SK-N-SH (cell line): ENCODE measurements around the gene ADAMTS17. TPM values are rescaled to one million over a fixed set of nuclear protein-coding genes. Genes with fewer than 3 reads are reported as not detected.

Experiments
- CTCF ChIA-PET: fragments of 300-600, 350-600 bp; formaldehyde crosslinking; extraction: SDS; loops from one replicate; lab custom pipeline; 2021; lab: Yijun Ruan, JAX
- POLR2A ChIA-PET: fragments of 350-600 bp; sonication (Branson Sonifier 250); formaldehyde crosslinking; extraction: SDS; loops from one replicate; lab custom pipeline; 2020; ENCODE audit warnings: antibody characterized with exemption, inconsistent platforms; lab: Yijun Ruan, JAX
- DNase-seq: peaks from one replicate; pipeline ENCODE4 v3.0.0; 2012
- H2AFZ ChIP-seq: fragments of 200-600 bp; sonication (generic); 2 replicates; pipeline ENCODE4 v1.8.1; 2016; ENCODE audit warnings: antibody characterized with exemption, mild to moderate bottlenecking, low read depth
- H3F3A ChIP-seq: fragments of 200-600 bp; sonication (generic); replicated peaks from 2 replicates; pipeline ENCODE3; 2016; ENCODE audit warnings: antibody characterized with exemption, mild to moderate bottlenecking; ENCODE audit not compliant: insufficient read depth
- H3K27ac ChIP-seq, 2 experiments: fragments of 200-500 bp in 1 of 2; fragments of 200-600 bp in 1 of 2; sonication (Bioruptor generic) in 1 of 2; sonication (generic), shearing (Covaris generic) in 1 of 2; 2 replicates each; pipeline versions ENCODE4 v1.5.1 to v1.6.1; 2014 to 2016; ENCODE audit warnings: low read depth in 2 of 2, inconsistent platforms in 1 of 2, low read length in 1 of 2, mild to moderate bottlenecking in 1 of 2, mixed read lengths in 1 of 2
- H3K27me3 ChIP-seq: fragments of 200-600 bp; sonication (generic), shearing (Covaris generic); 2 replicates; pipeline ENCODE4 v1.6.1; 2016; ENCODE audit warnings: mixed run types; ENCODE audit not compliant: insufficient read depth
- H3K36me3 ChIP-seq, 2 experiments: fragments of 200-500 bp in 1 of 2; fragments of 200-600 bp in 1 of 2; sonication (Bioruptor generic) in 1 of 2; sonication (generic) in 1 of 2; replicated peaks in 1 of 2; 2 replicates each; pipeline versions ENCODE3 to v1.5.1; 2014 to 2016; ENCODE audit warnings: low read length in 1 of 2, mild to moderate bottlenecking in 1 of 2; ENCODE audit not compliant: insufficient read depth in 2 of 2, control insufficient read depth in 1 of 2
- H3K4me1 ChIP-seq, 2 experiments: fragments of 200-500 bp in 1 of 2; fragments of 200-600 bp in 1 of 2; sonication (Bioruptor generic) in 1 of 2; sonication (generic), shearing (Covaris generic) in 1 of 2; 2 replicates each; pipeline versions ENCODE4 v1.5.1 to v1.6.1; 2014 to 2016; ENCODE audit warnings: low read depth in 1 of 2, low read length in 1 of 2, mixed run types in 1 of 2; ENCODE audit not compliant: insufficient read depth in 2 of 2, control insufficient read depth in 1 of 2
- H3K4me2 ChIP-seq: fragments of 200-600 bp; sonication (generic), shearing (Covaris generic); 2 replicates; pipeline ENCODE4 v1.6.1; 2017; ENCODE audit warnings: mixed run types
- H3K4me3 ChIP-seq, 2 experiments: fragments of 200-500 bp in 1 of 2; fragments of 200-600 bp in 1 of 2; sonication (Bioruptor generic) in 1 of 2; sonication (generic), shearing (Covaris generic) in 1 of 2; 2 replicates each; pipeline versions ENCODE4 v1.5.1 to v1.8.1; 2014 to 2016; ENCODE audit warnings: low read depth in 2 of 2, inconsistent platforms in 1 of 2, low read length in 1 of 2, mild to moderate bottlenecking in 1 of 2, mixed read lengths in 1 of 2, moderate library complexity in 1 of 2
- H3K79me2 ChIP-seq: fragments of 200-600 bp; sonication (generic); 2 replicates; pipeline ENCODE4 v1.8.1; 2017; ENCODE audit warnings: mild to moderate bottlenecking; ENCODE audit not compliant: insufficient read depth
- H3K9ac ChIP-seq: fragments of 200-600 bp; sonication (generic); 2 replicates; pipeline ENCODE4 v1.6.1; 2017; ENCODE audit warnings: mixed run types
- H3K9me2 ChIP-seq: fragments of 200-600 bp; sonication (generic); 2 replicates; pipeline ENCODE4 v1.6.1; 2017; ENCODE audit warnings: mixed run types
- H3K9me3 ChIP-seq: fragments of 200-600 bp; sonication (generic); 2 replicates; pipeline ENCODE4 v1.6.1; 2017; ENCODE audit warnings: mixed run types, mild to moderate bottlenecking, moderate library complexity
- H4K20me1 ChIP-seq: fragments of 200-600 bp; sonication (generic); 2 replicates; pipeline ENCODE4 v1.6.1; 2017; ENCODE audit warnings: mild to moderate bottlenecking, mixed run types; ENCODE audit not compliant: insufficient read depth
- CTCF ChIP-seq: fragments of 200-600 bp; sonication (generic); IDR thresholded peaks from 2 replicates; pipeline ENCODE4 v1.6.1; 2017; ENCODE audit warnings: antibody characterized with exemption, mild to moderate bottlenecking, moderate library complexity
- EP300 ChIP-seq, 2 experiments: IDR thresholded peaks; 2 replicates each; pipeline versions ENCODE4 v1.4.0 to v1.6.1; 2012; ENCODE audit warnings: borderline replicate concordance in 1 of 2, low read depth in 1 of 2, low read length in 1 of 2
- EZH2phosphoT487 ChIP-seq: fragments of 200-600 bp; sonication (generic); IDR thresholded peaks from 2 replicates; pipeline ENCODE4 v1.6.1; 2017; ENCODE audit warnings: low read depth, mixed run types, mild to moderate bottlenecking, antibody characterized with exemption, moderate library complexity, borderline replicate concordance
- NRF1 ChIP-seq: IDR thresholded peaks from 2 replicates; pipeline ENCODE4 v1.6.1; 2012; ENCODE audit warnings: low read depth, mild to moderate bottlenecking, low read length
- SMC3 ChIP-seq: IDR thresholded peaks from 2 replicates; pipeline ENCODE4 v1.6.1; 2012; ENCODE audit warnings: low read depth, low read length, improper control_type of control experiment
- TAF1 ChIP-seq: IDR thresholded peaks from 2 replicates; pipeline ENCODE4 v1.6.1; 2012; ENCODE audit warnings: low read depth, mild to moderate bottlenecking, low read length, moderate library complexity, borderline replicate concordance
- YY1 ChIP-seq: IDR thresholded peaks from 2 replicates; pipeline ENCODE4 v1.4.0; 2012; ENCODE audit warnings: low read depth, mild to moderate bottlenecking
- ZBTB33 ChIP-seq: IDR thresholded peaks from 2 replicates; pipeline ENCODE4 v1.4.0; 2012; ENCODE audit warnings: low read depth, borderline replicate concordance
- WGBS: methylation state at CpG from one replicate; pipeline ENCODE4 v1.1.6; 2017; ENCODE audit warnings: low lambda C conversion rate; 5-methylcytosine and 5-hydroxymethylcytosine counted together
- polyA plus RNA-seq, 3 experiments: library from polyadenylated mRNA; depleted of rRNA; stranded (reverse); fragments of >200 nt; gene quantifications; 2 replicates each; pipeline ENCODE4 v1.2.3, GENCODE V29; 2012
- TF ChIP-seq, protein P1 (sequence below): IDR thresholded peaks from 2 replicates; pipeline ENCODE4; 2012

ADAMTS17 gene
- polyA plus RNA-seq, 1 of the 3 experiments (the other 2 are of a cell fraction) = not detected

DNA sequence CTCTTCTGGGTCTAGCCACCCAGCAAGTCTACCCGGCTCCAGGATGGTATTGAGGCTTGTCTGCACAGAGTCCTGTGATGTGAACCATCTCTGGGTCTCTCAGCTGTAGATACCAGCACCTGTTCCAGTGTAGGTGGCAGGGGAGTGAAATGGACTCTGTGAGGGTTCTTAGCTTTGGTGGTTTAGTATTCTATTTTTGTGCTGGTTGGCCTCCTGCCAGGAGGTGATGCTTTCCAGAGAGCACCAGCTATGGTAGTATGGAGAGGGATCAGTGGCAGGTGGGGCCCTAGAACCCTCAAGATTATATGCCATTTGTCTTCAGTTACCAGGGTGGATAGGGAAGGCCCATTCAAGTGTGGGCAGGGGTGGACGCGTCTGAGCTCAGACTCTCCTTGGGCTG is 325.1 kb downstream of the ADAMTS17 start:
- Histone ChIP-seq H2AFZ (no peak overlapping the region), H4K20me1 (no peaks in the 10 kb centered on the region), H3K36me3 (no peaks in the 10 kb centered on the region), H3K4me3 (no peak overlapping the region), H3F3A (no peaks in the 10 kb centered on the region), H3K4me1 (no peaks in the 10 kb centered on the region; a peak in 1 of 4 replicates), H3K27ac (no peak overlapping the region), H3K9me2 (no peaks in the 10 kb centered on the region), H3K27me3 (no peaks in the 10 kb centered on the region), H3K4me2 (no peak overlapping the region), H3K79me2 (no peaks in the 10 kb centered on the region), H3K9ac (no peak overlapping the region), H3K9me3 (no peaks in the 10 kb centered on the region)
- POLR2A ChIA-PET = no interaction called here
- DNase-seq = no peak
- CTCF ChIA-PET = no interaction called here
- TF ChIP-seq, protein P1, sequence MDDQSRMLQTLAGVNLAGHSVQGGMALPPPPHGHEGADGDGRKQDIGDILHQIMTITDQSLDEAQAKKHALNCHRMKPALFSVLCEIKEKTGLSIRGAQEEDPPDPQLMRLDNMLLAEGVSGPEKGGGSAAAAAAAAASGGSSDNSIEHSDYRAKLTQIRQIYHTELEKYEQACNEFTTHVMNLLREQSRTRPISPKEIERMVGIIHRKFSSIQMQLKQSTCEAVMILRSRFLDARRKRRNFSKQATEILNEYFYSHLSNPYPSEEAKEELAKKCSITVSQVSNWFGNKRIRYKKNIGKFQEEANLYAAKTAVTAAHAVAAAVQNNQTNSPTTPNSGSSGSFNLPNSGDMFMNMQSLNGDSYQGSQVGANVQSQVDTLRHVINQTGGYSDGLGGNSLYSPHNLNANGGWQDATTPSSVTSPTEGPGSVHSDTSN = no peak
- TF ChIP-seq EP300 (IDR thresholded peaks at IDR 0.05; ENCODE audit: borderline replicate concordance in 1 of 2, low read depth in 1 of 2, low read length in 1 of 2) (no peak), NRF1 (no peak), ZBTB33 (no peak), TAF1 (no peak), SMC3 (no peak), CTCF (no peak)
- 80% methylated on average over 3 of the region's 3 CpGs for WGBS

DNA sequence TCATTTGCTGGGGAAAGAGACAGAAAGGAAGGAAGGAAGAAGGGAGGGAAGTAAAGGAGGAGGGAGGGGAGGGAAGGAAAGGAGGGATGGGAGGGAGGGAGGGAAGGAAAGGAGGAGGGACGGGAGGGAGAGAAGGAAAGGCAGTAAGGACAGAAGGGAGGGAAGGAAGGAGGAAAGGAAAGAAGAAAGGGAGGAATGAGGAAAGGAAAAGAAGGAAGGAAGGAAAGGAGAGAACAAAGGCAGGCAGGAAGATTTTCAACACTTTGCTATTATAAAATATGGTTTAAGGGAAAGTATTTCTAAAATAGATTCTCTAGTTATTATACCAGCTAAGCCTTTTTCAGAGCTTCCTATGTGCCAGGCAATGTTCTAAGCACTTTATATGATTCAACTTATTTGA is 330.5 kb downstream of the ADAMTS17 start:
- Histone ChIP-seq H3K4me1 (no peaks in the 10 kb centered on the region), H3F3A (no peaks in the 10 kb centered on the region), H3K4me2 (no peak overlapping the region), H3K27me3 (no peaks in the 10 kb centered on the region), H3K9ac (no peak overlapping the region), H3K27ac (no peak overlapping the region), H4K20me1 (no peaks in the 10 kb centered on the region), H3K9me2 (no peaks in the 10 kb centered on the region), H3K36me3 (no peaks in the 10 kb centered on the region), H3K79me2 (no peaks in the 10 kb centered on the region), H2AFZ (no peak overlapping the region), H3K9me3 (no peaks in the 10 kb centered on the region)
- 12% methylated on average over 1 of the region's 1 CpG for WGBS
- DNase-seq = no peak
- ChIA-PET CTCF (no interaction called here), POLR2A (no interaction called here)
- TF ChIP-seq YY1 (no peak), EZH2phosphoT487 (no peak)
- TF ChIP-seq, all 33 proteins: peak for 0
- H3K4me3 ChIP-seq = no peak overlapping the region
